ENCODE data around the gene NYNRIN.

GRCh38 chr14:24432259-24433131, 33.7 kb downstream of the NYNRIN start:
- no peak for TF ChIP-seq POLR2A (IDR thresholded peaks at IDR 0.05)
- TF ChIP-seq, protein P1, sequence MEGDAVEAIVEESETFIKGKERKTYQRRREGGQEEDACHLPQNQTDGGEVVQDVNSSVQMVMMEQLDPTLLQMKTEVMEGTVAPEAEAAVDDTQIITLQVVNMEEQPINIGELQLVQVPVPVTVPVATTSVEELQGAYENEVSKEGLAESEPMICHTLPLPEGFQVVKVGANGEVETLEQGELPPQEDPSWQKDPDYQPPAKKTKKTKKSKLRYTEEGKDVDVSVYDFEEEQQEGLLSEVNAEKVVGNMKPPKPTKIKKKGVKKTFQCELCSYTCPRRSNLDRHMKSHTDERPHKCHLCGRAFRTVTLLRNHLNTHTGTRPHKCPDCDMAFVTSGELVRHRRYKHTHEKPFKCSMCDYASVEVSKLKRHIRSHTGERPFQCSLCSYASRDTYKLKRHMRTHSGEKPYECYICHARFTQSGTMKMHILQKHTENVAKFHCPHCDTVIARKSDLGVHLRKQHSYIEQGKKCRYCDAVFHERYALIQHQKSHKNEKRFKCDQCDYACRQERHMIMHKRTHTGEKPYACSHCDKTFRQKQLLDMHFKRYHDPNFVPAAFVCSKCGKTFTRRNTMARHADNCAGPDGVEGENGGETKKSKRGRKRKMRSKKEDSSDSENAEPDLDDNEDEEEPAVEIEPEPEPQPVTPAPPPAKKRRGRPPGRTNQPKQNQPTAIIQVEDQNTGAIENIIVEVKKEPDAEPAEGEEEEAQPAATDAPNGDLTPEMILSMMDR (IDR thresholded peaks at IDR 0.05), result no peak

Measured in lower leg skin (tissue), 3 donors.